Measurements from ENCODE around the gene ZNF740.

Gene ZNF740

GRCh38 chr12:53214221-53214620 lies 33.7 kb downstream of the ZNF740 start:
- DNase-seq (ENCODE audit: low read depth, low spot score), result no peak
- Histone ChIP-seq H3K4me1 (ENCODE audit: control insufficient read depth, insufficient read depth, low read length) (peaks cover 29% of the 10 kb centered on the region), H3K4me3 (ENCODE audit: low read length) (no peak overlapping the region), H3K36me3 (ENCODE audit: control insufficient read depth, insufficient read depth, low read length) (peaks cover 20% of the 10 kb centered on the region; the same call in 1 of the 2 replicates), H3K9me3 (ENCODE audit: control insufficient read depth, insufficient read depth, low read length) (no peaks in the 10 kb centered on the region), H3K27ac (ENCODE audit: low read length) (no peak overlapping the region), H3K27me3 (ENCODE audit: control insufficient read depth, insufficient read depth, low read length) (no peaks in the 10 kb centered on the region)
- no CpG with 5 or more reads among the region's 5 CpGs for WGBS (ENCODE audit: insufficient coverage, insufficient read length)

- DNase-seq (ENCODE audit: low read depth, low spot score), result no peak
- Histone ChIP-seq H3K27ac (ENCODE audit: low read length) (no peak overlapping the region), H3K4me3 (ENCODE audit: low read length) (no peak overlapping the region), H3K36me3 (ENCODE audit: control insufficient read depth, insufficient read depth, low read length) (peaks cover 20% of the 10 kb centered on the region; the same call in 1 of the 2 replicates), H3K9me3 (ENCODE audit: control insufficient read depth, insufficient read depth, low read length) (no peaks in the 10 kb centered on the region), H3K27me3 (ENCODE audit: control insufficient read depth, insufficient read depth, low read length) (no peaks in the 10 kb centered on the region; the same call in 1 of the 2 replicates), H3K4me1 (ENCODE audit: control insufficient read depth, insufficient read depth, low read length) (peaks cover 32% of the 10 kb centered on the region)
- WGBS (ENCODE audit: insufficient coverage, insufficient read length), result no CpG with 5 or more reads among the region's 12 CpGs
Observed at GRCh38 chr12:53214687-53215455, 34.3 kb downstream of the ZNF740 start.

GRCh38 chr12:53215497-53215896 lies 35.0 kb downstream of the ZNF740 start:
- no CpG with 5 or more reads among the region's 8 CpGs for WGBS (ENCODE audit: insufficient coverage, insufficient read length)
- Histone ChIP-seq H3K27ac (ENCODE audit: low read length) (no peak overlapping the region), H3K27me3 (ENCODE audit: control insufficient read depth, insufficient read depth, low read length) (no peaks in the 10 kb centered on the region; the same call in 1 of the 2 replicates), H3K9me3 (ENCODE audit: control insufficient read depth, insufficient read depth, low read length) (no peaks in the 10 kb centered on the region), H3K4me3 (ENCODE audit: low read length) (no peak overlapping the region), H3K4me1 (ENCODE audit: control insufficient read depth, insufficient read depth, low read length) (peaks cover 32% of the 10 kb centered on the region), H3K36me3 (ENCODE audit: control insufficient read depth, insufficient read depth, low read length) (peaks cover 20% of the 10 kb centered on the region; the same call in 1 of the 2 replicates)
- DNase-seq (ENCODE audit: low read depth, low spot score), result no peak

- DNase-seq (ENCODE audit: low read depth, low spot score), result no peak
- WGBS (ENCODE audit: insufficient coverage, insufficient read length), result no CpG with 5 or more reads among the region's 19 CpGs
Observed at GRCh38 chr12:53217051-53217930, 36.8 kb downstream of the ZNF740 start.

GRCh38 chr12:53217931-53218307 lies 37.4 kb downstream of the ZNF740 start:
- Histone ChIP-seq H3K4me1 (ENCODE audit: control insufficient read depth, insufficient read depth, low read length) (peaks cover 38% of the 10 kb centered on the region), H3K4me3 (ENCODE audit: low read length) (peak overlapping the region; percentile 4; the same call in 1 of the 2 replicates), H3K27me3 (ENCODE audit: control insufficient read depth, insufficient read depth, low read length) (no peaks in the 10 kb centered on the region; the same call in 1 of the 2 replicates), H3K36me3 (ENCODE audit: control insufficient read depth, insufficient read depth, low read length) (peaks cover 8% of the 10 kb centered on the region; the same call in 1 of the 2 replicates), H3K27ac (ENCODE audit: low read length) (peak overlapping the region; percentile 82), H3K9me3 (ENCODE audit: control insufficient read depth, insufficient read depth, low read length) (no peaks in the 10 kb centered on the region)
- no peak for DNase-seq (ENCODE audit: low read depth, low spot score)
- WGBS (ENCODE audit: insufficient coverage, insufficient read length), result no CpG with 5 or more reads among the region's 3 CpGs

More at GRCh38 chr12:53217051-53217930, 36.8 kb downstream of the ZNF740 start:
- Histone ChIP-seq H3K4me3 (ENCODE audit: low read length) (peak overlapping the region; percentile 4; the same call in 1 of the 2 replicates), H3K9me3 (ENCODE audit: control insufficient read depth, insufficient read depth, low read length) (no peaks in the 10 kb centered on the region), H3K27me3 (ENCODE audit: control insufficient read depth, insufficient read depth, low read length) (no peaks in the 10 kb centered on the region; the same call in 1 of the 2 replicates), H3K27ac (ENCODE audit: low read length) (peak overlapping the region; percentile 82), H3K4me1 (ENCODE audit: control insufficient read depth, insufficient read depth, low read length) (peaks cover 32% of the 10 kb centered on the region), H3K36me3 (ENCODE audit: control insufficient read depth, insufficient read depth, low read length) (peaks cover 11% of the 10 kb centered on the region; the same call in 1 of the 2 replicates)

GRCh38 chr12:53218551-53219291 lies 38.2 kb downstream of the ZNF740 start:
- DNase-seq (ENCODE audit: low read depth, low spot score), result no peak
- Histone ChIP-seq H3K27ac (ENCODE audit: low read length) (no peak overlapping the region), H3K4me1 (ENCODE audit: control insufficient read depth, insufficient read depth, low read length) (peaks cover 38% of the 10 kb centered on the region), H3K27me3 (ENCODE audit: control insufficient read depth, insufficient read depth, low read length) (no peaks in the 10 kb centered on the region; the same call in 1 of the 2 replicates), H3K9me3 (ENCODE audit: control insufficient read depth, insufficient read depth, low read length) (no peaks in the 10 kb centered on the region), H3K36me3 (ENCODE audit: control insufficient read depth, insufficient read depth, low read length) (peaks cover 2% of the 10 kb centered on the region; the same call in 1 of the 2 replicates), H3K4me3 (ENCODE audit: low read length) (peak overlapping the region; percentile 65; the same call in 1 of the 2 replicates)
- no CpG with 5 or more reads among the region's 30 CpGs for WGBS (ENCODE audit: insufficient coverage, insufficient read length)

GRCh38 chr12:53219292-53219955 lies 38.9 kb downstream of the ZNF740 start:
- WGBS (ENCODE audit: insufficient coverage, insufficient read length), result no CpG with 5 or more reads among the region's 27 CpGs
- Histone ChIP-seq H3K4me3 (ENCODE audit: low read length) (peak overlapping the region; percentile 65; the same call in 1 of the 2 replicates), H3K27me3 (ENCODE audit: control insufficient read depth, insufficient read depth, low read length) (no peaks in the 10 kb centered on the region; the same call in 1 of the 2 replicates), H3K27ac (ENCODE audit: low read length) (no peak overlapping the region), H3K9me3 (ENCODE audit: control insufficient read depth, insufficient read depth, low read length) (no peaks in the 10 kb centered on the region), H3K4me1 (ENCODE audit: control insufficient read depth, insufficient read depth, low read length) (peaks cover 39% of the 10 kb centered on the region), H3K36me3 (ENCODE audit: control insufficient read depth, insufficient read depth, low read length) (no peaks in the 10 kb centered on the region)
- no peak for DNase-seq (ENCODE audit: low read depth, low spot score)

- no CpG with 5 or more reads among the region's 53 CpGs for WGBS (ENCODE audit: insufficient coverage, insufficient read length)
- Histone ChIP-seq H3K4me1 (ENCODE audit: control insufficient read depth, insufficient read depth, low read length) (peaks cover 43% of the 10 kb centered on the region), H3K27ac (ENCODE audit: low read length) (no peak overlapping the region), H3K4me3 (ENCODE audit: low read length) (peak overlapping the region; percentile 65; the same call in 1 of the 2 replicates), H3K36me3 (ENCODE audit: control insufficient read depth, insufficient read depth, low read length) (no peaks in the 10 kb centered on the region), H3K9me3 (ENCODE audit: control insufficient read depth, insufficient read depth, low read length) (no peaks in the 10 kb centered on the region), H3K27me3 (ENCODE audit: control insufficient read depth, insufficient read depth, low read length) (no peaks in the 10 kb centered on the region; the same call in 1 of the 2 replicates)
- no peak for DNase-seq (ENCODE audit: low read depth, low spot score)
Observed at GRCh38 chr12:53219956-53220693, 39.6 kb downstream of the ZNF740 start.

- Histone ChIP-seq H3K9me3 (ENCODE audit: control insufficient read depth, insufficient read depth, low read length) (no peaks in the 10 kb centered on the region), H3K4me1 (ENCODE audit: control insufficient read depth, insufficient read depth, low read length) (peaks cover 41% of the 10 kb centered on the region), H3K36me3 (ENCODE audit: control insufficient read depth, insufficient read depth, low read length) (no peaks in the 10 kb centered on the region), H3K4me3 (ENCODE audit: low read length) (peak overlapping the region; percentile 65; the same call in 1 of the 2 replicates), H3K27me3 (ENCODE audit: control insufficient read depth, insufficient read depth, low read length) (no peaks in the 10 kb centered on the region; the same call in 1 of the 2 replicates), H3K27ac (ENCODE audit: low read length) (no peak overlapping the region)
- DNase-seq (ENCODE audit: low read depth, low spot score), result no peak
- no CpG with 5 or more reads among the region's 42 CpGs for WGBS (ENCODE audit: insufficient coverage, insufficient read length)
Observed at GRCh38 chr12:53220694-53221202, 40.2 kb downstream of the ZNF740 start.

Data from iPS DF 6.9 (cell line).